Cardiac septum (tissue), 1 donor: ENCODE data around the gene KATNBL1. TPM values are rescaled to one million over a fixed set of nuclear protein-coding genes. Genes with fewer than 3 reads are reported as not detected.
A peak's percentile ranks its signal among the peaks of the same experiment; 100 is the strongest.
"Not testable (repeated sequence)": the region's sequence is repeated elsewhere in the genome, so short reads cannot be mapped to it uniquely, and the experiment has no call there.

Experiments
- DNase-seq: peaks from one replicate; pipeline ENCODE4 v3.0.0-alpha.2; 2020; ENCODE audit warnings: low spot score
- intact Hi-C: fragments of 100-400 bp; cut with DNase I; formaldehyde crosslinking; loops from one replicate; pipeline ENCODE4 v1.14.0; 2022
- total RNA-seq: library from RNA; stranded (reverse); fragmentation: NEBNext Ultra II Directional; extraction: Animal tissue kit (Norgen Biotek cat#: 25700); gene quantifications from one replicate; pipeline ENCODE4 v1.2.1, GENCODE V29; 2021
- donor health status: DM: no; HTN: no; CAD: no.

Gene KATNBL1
- total RNA-seq, 1 donor from 2014 or later: 23.3 TPM

- DNase-seq: no peak
- intact Hi-C loops: no loop called here
Measured at GRCh38 chr15:34125945-34126344, 84.0 kb downstream of the KATNBL1 start.

GRCh38 chr15:34124651-34125050 lies 85.2 kb downstream of the KATNBL1 start:
- no peak for DNase-seq
- intact Hi-C loops: no loop called here

- intact Hi-C loops: no loop called here
- no peak for DNase-seq
Measured at GRCh38 chr15:34122771-34123183, 87.1 kb downstream of the KATNBL1 start.

GRCh38 chr15:34121786-34122185 lies 88.1 kb downstream of the KATNBL1 start:
- intact Hi-C loops, DNase-seq: not testable (repeated sequence)

GRCh38 chr15:34120420-34120819 lies 89.5 kb downstream of the KATNBL1 start:
- intact Hi-C loops, DNase-seq: not testable (repeated sequence)

GRCh38 chr15:34119291-34119690 lies 90.6 kb downstream of the KATNBL1 start:
- DNase-seq: no peak
- intact Hi-C loops: no loop called here

GRCh38 chr15:34116620-34117019 lies 93.3 kb downstream of the KATNBL1 start:
- intact Hi-C loops: no loop called here
- no peak for DNase-seq

GRCh38 chr15:34114739-34115138 lies 95.2 kb downstream of the KATNBL1 start:
- intact Hi-C loops: no loop called here
- no peak for DNase-seq

- DNase-seq: no peak
- intact Hi-C loops: no loop called here
Measured at GRCh38 chr15:34114215-34114614, 95.7 kb downstream of the KATNBL1 start.

- DNase-seq: no peak
- intact Hi-C loops: no loop called here
Measured at GRCh38 chr15:34111488-34111887, 98.4 kb downstream of the KATNBL1 start.

- intact Hi-C loops: no loop called here
- DNase-seq: no peak
Measured at GRCh38 chr15:34109797-34110663, 99.9 kb downstream of the KATNBL1 start.

- intact Hi-C loops: no loop called here
- no peak for DNase-seq
Measured at GRCh38 chr15:34107315-34107714, 102.6 kb downstream of the KATNBL1 start.

GRCh38 chr15:34106423-34106822 lies 103.5 kb downstream of the KATNBL1 start:
- no peak for DNase-seq
- intact Hi-C loops: no loop called here

GRCh38 chr15:34102175-34102925 lies 107.5 kb downstream of the KATNBL1 start:
- intact Hi-C loops: loop anchor here (2.0 to 5.0 kb wide), 3 partner anchors 64 to 265 kb away; partner anchors contain the start of genes AVEN and LPCAT4
- DNase-seq: no peak

- intact Hi-C loops: loop anchor here (1.0 to 5.0 kb wide), 4 partner anchors 63 to 266 kb away; partner anchors contain the start of genes AVEN, EMC4 and LPCAT4
- DNase-seq: peak; percentile 99
Measured at GRCh38 chr15:34101366-34102174, 108.3 kb downstream of the KATNBL1 start, which contains the start of the genes EMC7 and PGBD4. TSS of gene EMC7 (minus strand) at chr15:34101862. CDS start at chr15:34101839, 23 bp downstream. TSS of gene PGBD4 (plus strand) at chr15:34102083. CDS start at chr15:34102532, 449 bp downstream.

GRCh38 chr15:34099914-34100313 lies 110.0 kb downstream of the KATNBL1 start:
- intact Hi-C loops: loop anchor here (5.0 kb wide), 2 partner anchors 107 to 267 kb away; partner anchors contain the start of gene LPCAT4
- DNase-seq: no peak
